GM21825 (cell line): ENCODE results near the gene TBKBP1.
"Not testable (repeated sequence)": the region's sequence is repeated elsewhere in the genome, so short reads cannot be mapped to it uniquely, and the experiment has no call there.

Experiments
- ATAC-seq: cut with Tn5 transposase; IDR thresholded peaks from one replicate; pipeline ENCODE4 v1.9.1; 2021; ENCODE audit warnings: mild to moderate bottlenecking, moderate library complexity; ENCODE audit not compliant: unreplicated experiment

The TBKBP1 gene

GRCh38 chr17:47678196-47678595, 15.8 kb upstream of the TBKBP1 start:
- ATAC-seq = no peak

- ATAC-seq = no peak
Measured at GRCh38 chr17:47682138-47682537, 11.8 kb upstream of the TBKBP1 start.

GRCh38 chr17:47682727-47683126, 11.2 kb upstream of the TBKBP1 start:
- ATAC-seq = not testable (repeated sequence)

GRCh38 chr17:47684025-47684424, 9.9 kb upstream of the TBKBP1 start:
- ATAC-seq = no peak

GRCh38 chr17:47684535-47685193, 9.3 kb upstream of the TBKBP1 start:
- no peak for ATAC-seq

GRCh38 chr17:47685556-47686275, 8.2 kb upstream of the TBKBP1 start:
- no peak for ATAC-seq

GRCh38 chr17:47686276-47686635, 7.7 kb upstream of the TBKBP1 start:
- no peak for ATAC-seq

- ATAC-seq = no peak
Measured at GRCh38 chr17:47686664-47687327, 7.2 kb upstream of the TBKBP1 start.

- ATAC-seq = no peak
Measured at GRCh38 chr17:47687328-47687690, 6.7 kb upstream of the TBKBP1 start.

- ATAC-seq = no peak
Measured at GRCh38 chr17:47687748-47688147, 6.2 kb upstream of the TBKBP1 start.

GRCh38 chr17:47690121-47690520, 3.8 kb upstream of the TBKBP1 start:
- no peak for ATAC-seq

GRCh38 chr17:47692137-47692894, 1.6 kb upstream of the TBKBP1 start:
- no peak for ATAC-seq

- ATAC-seq = no peak
Measured at GRCh38 chr17:47692895-47693730, 848 bp upstream of the TBKBP1 start.

GRCh38 chr17:47694581-47695428, 844 bp downstream of the TBKBP1 start:
- no peak for ATAC-seq

- no peak for ATAC-seq
Measured at GRCh38 chr17:47695429-47696376, 1.7 kb downstream of the TBKBP1 start.

GRCh38 chr17:47696717-47697642, 3.0 kb downstream of the TBKBP1 start:
- no peak for ATAC-seq

- no peak for ATAC-seq
Measured at GRCh38 chr17:47697906-47698711, 4.1 kb downstream of the TBKBP1 start.
